ENCODE data around the gene ENO4. TPM values are rescaled to one million over a fixed set of nuclear protein-coding genes. Genes with fewer than 3 reads are reported as not detected.

ENO4 gene
- total and polyA plus RNA-seq, 5 donors from 2014 or later: not detected

GRCh38 chr10:116848032-116848943, 1.0 kb upstream of the ENO4 start:
- Mint-ChIP-seq H3K36me3 (no peaks in the 10 kb centered on the region), H3K4me3 (peak overlapping the region; percentile 62 to 91 (median 82)), H3K4me1 (peaks cover 5 to 26% (median 9%) of the 10 kb centered on the region in 4 donors), H3K27me3 (peaks cover 5% of the 10 kb centered on the region), H3K9me3 (peaks cover 0 to 9% (median 0%) of the 10 kb centered on the region in 7 donors), H3K27ac (peak overlapping the region in 2 of 3 donors; percentile 59 to 77)
- Histone ChIP-seq H3K9me3 (ENCODE audit: control insufficient read depth in 2 of 2, low read length in 2 of 2) (no peaks in the 10 kb centered on the region), H3K36me3 (ENCODE audit: control insufficient read depth, insufficient read depth, low read length) (no peaks in the 10 kb centered on the region), H3K4me1 (ENCODE audit: control insufficient read depth, insufficient read depth, low read length, poor library complexity, severe bottlenecking) (peaks cover 9% of the 10 kb centered on the region), H3K4me3 (ENCODE audit: low read depth, low read length) (peak overlapping the region; percentile 78), H3K27ac (ENCODE audit: insufficient read depth, low read length, poor library complexity, severe bottlenecking) (peak overlapping the region; percentile 62), H3K27me3 (ENCODE audit: control insufficient read depth, insufficient read depth, low read length) (peaks cover 5% of the 10 kb centered on the region)
- ATAC-seq (ENCODE audit: low read depth in 2 of 2) (peak; percentile 65 to 72), DNase-seq (peak; percentile 7 to 29 (median 26))

GRCh38 chr10:116848944-116849247, 403 bp upstream of the ENO4 start:
- peaks cover 0 to 9% (median 0%) of the 10 kb centered on the region in 7 donors for H3K9me3 Mint-ChIP-seq
- Histone ChIP-seq H3K9me3 (ENCODE audit: control insufficient read depth in 2 of 2, low read length in 2 of 2) (no peaks in the 10 kb centered on the region), H3K27ac (ENCODE audit: insufficient read depth, low read length, poor library complexity, severe bottlenecking) (peak overlapping the region; percentile 62), H3K4me3 (ENCODE audit: low read depth, low read length) (peak overlapping the region; percentile 78), H3K27me3 (ENCODE audit: control insufficient read depth, insufficient read depth, low read length) (peaks cover 5% of the 10 kb centered on the region), H3K36me3 (ENCODE audit: control insufficient read depth, insufficient read depth, low read length) (no peaks in the 10 kb centered on the region), H3K4me1 (ENCODE audit: control insufficient read depth, insufficient read depth, low read length, poor library complexity, severe bottlenecking) (peaks cover 9% of the 10 kb centered on the region)
- H3K4me3 Mint-ChIP-seq: peak overlapping the region; percentile 62 to 91 (median 82)
- H3K27ac Mint-ChIP-seq: peak overlapping the region in 2 of 3 donors; percentile 59 to 77
- H3K4me1 Mint-ChIP-seq: peaks cover 5 to 26% (median 9%) of the 10 kb centered on the region in 4 donors
- DNase-seq: no peak
- peaks cover 5% of the 10 kb centered on the region for H3K27me3 Mint-ChIP-seq
- no peak for ATAC-seq (ENCODE audit: low read depth in 2 of 2)
- H3K36me3 Mint-ChIP-seq: no peaks in the 10 kb centered on the region

GRCh38 chr10:116850058-116850611, 836 bp downstream of the ENO4 start:
- H3K4me3 Mint-ChIP-seq: peak overlapping the region; percentile 62 to 86 (median 78)
- peaks cover 5 to 26% (median 9%) of the 10 kb centered on the region in 4 donors for H3K4me1 Mint-ChIP-seq
- H3K27ac Mint-ChIP-seq: peak overlapping the region; percentile 72 to 92 (median 82)
- Histone ChIP-seq H3K36me3 (ENCODE audit: control insufficient read depth, insufficient read depth, low read length) (no peaks in the 10 kb centered on the region), H3K4me1 (ENCODE audit: control insufficient read depth, insufficient read depth, low read length, poor library complexity, severe bottlenecking) (peaks cover 9% of the 10 kb centered on the region), H3K27ac (ENCODE audit: insufficient read depth, low read length, poor library complexity, severe bottlenecking) (peak overlapping the region; percentile 62), H3K27me3 (ENCODE audit: control insufficient read depth, insufficient read depth, low read length) (peaks cover 5% of the 10 kb centered on the region), H3K9me3 (ENCODE audit: control insufficient read depth in 2 of 2, low read length in 2 of 2) (no peaks in the 10 kb centered on the region), H3K4me3 (ENCODE audit: low read depth, low read length) (peak overlapping the region; percentile 24)
- DNase-seq: no peak
- H3K9me3 Mint-ChIP-seq: peaks cover 0 to 9% (median 0%) of the 10 kb centered on the region in 7 donors
- H3K36me3 Mint-ChIP-seq: no peaks in the 10 kb centered on the region
- ATAC-seq (ENCODE audit: low read depth in 2 of 2): peak in 1 of 2 donors; percentile 9
- H3K27me3 Mint-ChIP-seq: peaks cover 5% of the 10 kb centered on the region

GRCh38 chr10:116852246-116852645, 2.9 kb downstream of the ENO4 start:
- no peaks in the 10 kb centered on the region for H3K36me3 ChIP-seq (ENCODE audit: control insufficient read depth, insufficient read depth, low read length)
- H3K27ac ChIP-seq (ENCODE audit: insufficient read depth, low read length, poor library complexity, severe bottlenecking): no peak overlapping the region
- Mint-ChIP-seq H3K4me1 (peaks cover 3 to 20% (median 7%) of the 10 kb centered on the region in 4 donors), H3K4me3 (peak overlapping the region in 1 of 4 donors; percentile 70), H3K9me3 (peaks cover 0 to 9% (median 2%) of the 10 kb centered on the region in 7 donors), H3K27me3 (peaks cover 5% of the 10 kb centered on the region), H3K27ac (no peak overlapping the region), H3K36me3 (no peaks in the 10 kb centered on the region)
- H3K9me3 ChIP-seq (ENCODE audit: control insufficient read depth in 2 of 2, low read length in 2 of 2): no peaks in the 10 kb centered on the region
- peaks cover 5% of the 10 kb centered on the region for H3K27me3 ChIP-seq (ENCODE audit: control insufficient read depth, insufficient read depth, low read length)
- H3K4me1 ChIP-seq (ENCODE audit: control insufficient read depth, insufficient read depth, low read length, poor library complexity, severe bottlenecking): peaks cover 9% of the 10 kb centered on the region
- no peak for DNase-seq
- ATAC-seq (ENCODE audit: low read depth in 2 of 2): no peak
- no peak overlapping the region for H3K4me3 ChIP-seq (ENCODE audit: low read depth, low read length)

GRCh38 chr10:116853287-116853686, 4.0 kb downstream of the ENO4 start:
- Histone ChIP-seq H3K27ac (ENCODE audit: insufficient read depth, low read length, poor library complexity, severe bottlenecking) (no peak overlapping the region), H3K27me3 (ENCODE audit: control insufficient read depth, insufficient read depth, low read length) (no peaks in the 10 kb centered on the region), H3K4me3 (ENCODE audit: low read depth, low read length) (no peak overlapping the region), H3K9me3 (ENCODE audit: control insufficient read depth in 2 of 2, low read length in 2 of 2) (no peaks in the 10 kb centered on the region), H3K4me1 (ENCODE audit: control insufficient read depth, insufficient read depth, low read length, poor library complexity, severe bottlenecking) (peaks cover 4% of the 10 kb centered on the region), H3K36me3 (ENCODE audit: control insufficient read depth, insufficient read depth, low read length) (no peaks in the 10 kb centered on the region)
- no peak for DNase-seq
- Mint-ChIP-seq H3K4me1 (peaks cover 0 to 13% (median 3%) of the 10 kb centered on the region in 4 donors), H3K27ac (no peak overlapping the region), H3K36me3 (no peaks in the 10 kb centered on the region), H3K27me3 (peaks cover 5% of the 10 kb centered on the region), H3K9me3 (peaks cover 0 to 9% (median 4%) of the 10 kb centered on the region in 7 donors), H3K4me3 (no peak overlapping the region)
- no peak for ATAC-seq (ENCODE audit: low read depth in 2 of 2)

- H3K4me1 ChIP-seq (ENCODE audit: control insufficient read depth, insufficient read depth, low read length, poor library complexity, severe bottlenecking): peaks cover 2% of the 10 kb centered on the region
- H3K27ac Mint-ChIP-seq: no peak overlapping the region
- ATAC-seq (ENCODE audit: low read depth in 2 of 2): no peak
- peaks cover 0 to 9% (median 2%) of the 10 kb centered on the region in 4 donors for H3K4me1 Mint-ChIP-seq
- no peak overlapping the region for H3K27ac ChIP-seq (ENCODE audit: insufficient read depth, low read length, poor library complexity, severe bottlenecking)
- H3K36me3 ChIP-seq (ENCODE audit: control insufficient read depth, insufficient read depth, low read length): no peaks in the 10 kb centered on the region
- DNase-seq: no peak
- H3K9me3 Mint-ChIP-seq: peaks cover 0 to 9% (median 4%) of the 10 kb centered on the region in 7 donors
- H3K27me3 ChIP-seq (ENCODE audit: control insufficient read depth, insufficient read depth, low read length): no peaks in the 10 kb centered on the region
- no peaks in the 10 kb centered on the region for H3K9me3 ChIP-seq (ENCODE audit: control insufficient read depth in 2 of 2, low read length in 2 of 2)
- no peak overlapping the region for H3K4me3 Mint-ChIP-seq
- H3K27me3 Mint-ChIP-seq: peaks cover 5% of the 10 kb centered on the region
- no peaks in the 10 kb centered on the region for H3K36me3 Mint-ChIP-seq
- H3K4me3 ChIP-seq (ENCODE audit: low read depth, low read length): no peak overlapping the region
Measured at GRCh38 chr10:116853701-116854100, 4.4 kb downstream of the ENO4 start.

GRCh38 chr10:116857156-116857555, 7.9 kb downstream of the ENO4 start:
- no peaks in the 10 kb centered on the region for H3K9me3 ChIP-seq (ENCODE audit: control insufficient read depth in 2 of 2, low read length in 2 of 2)
- no peak for DNase-seq
- Mint-ChIP-seq H3K4me1 (no peaks in the 10 kb centered on the region), H3K27ac (no peak overlapping the region), H3K4me3 (no peak overlapping the region), H3K9me3 (peaks cover 0 to 9% (median 3%) of the 10 kb centered on the region in 7 donors), H3K27me3 (no peaks in the 10 kb centered on the region), H3K36me3 (no peaks in the 10 kb centered on the region)
- no peak overlapping the region for H3K4me3 ChIP-seq (ENCODE audit: low read depth, low read length)
- H3K27ac ChIP-seq (ENCODE audit: insufficient read depth, low read length, poor library complexity, severe bottlenecking): no peak overlapping the region
- no peaks in the 10 kb centered on the region for H3K4me1 ChIP-seq (ENCODE audit: control insufficient read depth, insufficient read depth, low read length, poor library complexity, severe bottlenecking)
- no peaks in the 10 kb centered on the region for H3K36me3 ChIP-seq (ENCODE audit: control insufficient read depth, insufficient read depth, low read length)
- ATAC-seq (ENCODE audit: low read depth in 2 of 2): no peak
- H3K27me3 ChIP-seq (ENCODE audit: control insufficient read depth, insufficient read depth, low read length): no peaks in the 10 kb centered on the region
